Endometrial microvascular endothelial cells (primary cell): ENCODE measurements around the gene FAM53A. TPM values are rescaled to one million over a fixed set of nuclear protein-coding genes. Genes with fewer than 3 reads are reported as not detected.

Experiments used
- in situ Hi-C: cut with HindIII; loops from 2 replicates; pipeline ENCODE4 v1.10.0; 2017; ENCODE audit warnings: low sequenced_read_pairs, low pct_unique_long_range_greater_than_20kb; ENCODE audit errors: inconsistent ontology term
- total RNA-seq: library from RNA; depleted of rRNA; stranded (reverse); fragments of >200 nt; gene quantifications from one replicate; pipeline ENCODE4 v1.2.3, GENCODE V29; 2015; ENCODE audit errors: inconsistent ontology term

The FAM53A gene
- total RNA-seq, 1 donor from 2014 or later = 1.6 TPM

DNA sequence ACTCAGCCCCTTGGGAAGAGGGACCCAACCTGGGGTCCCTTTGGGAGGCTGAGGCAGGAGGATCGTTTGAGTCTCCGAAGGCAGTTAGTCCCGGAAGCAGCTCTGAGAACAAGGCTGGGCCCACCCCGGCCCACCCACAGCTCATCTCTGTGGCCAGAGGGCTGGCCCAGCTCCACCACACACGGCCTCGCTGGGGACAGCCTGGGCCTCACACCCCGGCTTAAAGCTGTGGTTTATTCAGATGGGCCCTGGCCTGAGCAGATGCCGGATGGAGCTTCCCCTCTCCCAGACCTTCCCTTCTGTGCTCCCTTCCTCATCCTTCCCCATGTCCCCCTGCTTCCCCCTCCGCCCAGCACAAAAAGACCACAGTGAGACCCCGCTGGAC lies 54.4 kb downstream of the FAM53A start:
- in situ Hi-C loops = no loop called here

DNA sequence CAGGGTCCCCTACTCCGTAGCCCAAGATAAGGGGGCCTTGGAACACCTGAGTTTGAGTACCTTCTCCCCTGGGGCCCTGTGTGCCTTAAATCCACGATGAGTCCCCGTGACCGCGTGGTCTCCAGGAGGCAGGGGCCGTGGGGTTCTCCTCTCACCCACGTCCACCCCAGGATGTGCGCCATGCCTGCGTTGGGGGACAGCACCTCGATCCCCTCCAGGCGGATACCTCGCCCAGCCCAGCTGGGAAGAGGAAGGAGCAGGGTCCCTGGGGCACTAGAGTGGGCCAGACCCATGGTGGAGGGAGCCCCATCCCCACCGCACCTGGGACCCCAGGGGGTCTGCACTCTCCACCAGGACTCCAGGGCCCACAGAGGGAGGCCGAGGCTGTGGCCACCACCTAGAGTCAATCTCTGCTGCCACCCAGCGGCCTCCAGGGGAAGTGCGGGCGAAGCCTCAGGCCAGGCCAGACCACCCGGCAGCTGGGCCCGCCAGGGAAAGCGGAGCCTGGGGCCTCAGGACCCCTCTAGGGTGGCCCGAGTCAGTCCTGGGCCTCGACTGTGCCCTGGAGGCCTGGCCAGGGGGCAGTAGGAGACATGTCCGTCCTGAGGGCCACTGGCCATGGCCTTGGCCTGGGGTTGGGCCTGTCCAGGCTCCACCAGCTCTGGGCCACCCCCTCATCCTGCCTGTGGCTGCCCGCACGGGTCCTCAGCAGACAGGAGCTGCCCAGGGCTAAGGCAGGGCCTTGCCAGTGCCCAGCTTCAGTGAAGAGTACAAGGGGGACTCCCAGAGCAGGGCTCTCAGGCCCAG lies 55.0 kb downstream of the FAM53A start:
- in situ Hi-C loops = no loop called here

DNA sequence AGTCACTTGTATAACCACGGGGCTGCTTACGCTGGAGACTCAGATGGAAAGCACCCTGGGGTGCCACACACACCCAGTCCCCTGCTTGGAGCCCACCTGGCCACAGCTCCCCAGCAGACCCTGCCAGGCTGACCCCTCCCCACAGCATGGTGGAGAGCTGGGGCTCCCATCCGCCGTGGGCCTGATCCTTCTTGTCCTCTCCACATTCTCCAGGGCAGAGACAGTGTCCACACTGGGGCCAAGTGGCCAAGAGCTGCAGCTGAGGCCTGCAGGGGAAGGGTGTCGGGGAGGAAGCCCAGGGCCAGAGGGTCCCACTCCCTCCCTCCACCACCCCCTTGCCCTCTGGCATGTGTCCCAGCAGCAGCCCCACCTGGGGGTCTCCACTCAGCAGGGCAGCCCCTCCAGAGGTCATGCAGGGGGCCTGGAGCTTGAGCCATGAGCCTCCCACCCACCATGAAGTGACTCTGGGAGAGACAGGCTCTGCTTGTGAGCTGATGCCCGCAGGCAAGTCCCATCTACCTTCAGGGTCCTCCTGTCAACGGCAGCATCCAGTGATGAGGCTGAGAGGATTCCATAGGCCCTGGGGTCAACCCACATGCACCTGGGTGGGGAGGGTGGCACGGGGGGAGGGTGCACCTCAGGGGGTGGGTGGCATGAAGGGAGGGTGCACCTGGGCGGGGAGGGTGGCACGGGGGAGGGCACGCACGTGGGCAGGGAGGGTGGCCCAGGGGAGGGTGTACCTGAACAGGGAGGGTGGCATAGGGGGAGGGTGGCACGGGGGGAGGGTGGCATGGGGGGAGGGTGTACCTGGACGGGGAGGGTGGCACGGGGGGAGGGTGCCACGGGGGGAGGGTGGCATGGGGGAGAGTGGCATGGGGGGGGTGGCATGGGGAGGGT lies 56.4 kb downstream of the FAM53A start:
- in situ Hi-C loops = no loop called here

DNA sequence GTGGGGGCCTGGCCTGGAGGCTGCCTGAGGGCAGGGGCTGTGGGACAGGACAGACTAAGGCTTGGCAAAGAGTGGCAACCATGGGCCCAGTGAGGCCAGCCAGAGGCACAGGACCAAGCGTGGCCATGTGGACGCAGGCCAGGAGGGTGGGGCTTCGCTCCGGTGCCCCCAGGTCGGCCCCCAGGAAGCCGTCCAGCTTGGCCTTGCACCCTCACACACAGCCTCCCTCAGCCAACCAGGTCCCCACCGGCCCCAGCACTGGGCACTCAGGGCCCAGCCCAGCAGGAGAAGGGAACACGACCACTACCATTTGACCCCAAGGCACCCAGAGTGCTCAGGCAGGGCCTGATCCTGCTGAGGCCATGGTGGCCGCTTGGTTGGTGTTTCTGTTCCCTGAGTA lies 57.2 kb downstream of the FAM53A start:
- in situ Hi-C loops = no loop called here

DNA sequence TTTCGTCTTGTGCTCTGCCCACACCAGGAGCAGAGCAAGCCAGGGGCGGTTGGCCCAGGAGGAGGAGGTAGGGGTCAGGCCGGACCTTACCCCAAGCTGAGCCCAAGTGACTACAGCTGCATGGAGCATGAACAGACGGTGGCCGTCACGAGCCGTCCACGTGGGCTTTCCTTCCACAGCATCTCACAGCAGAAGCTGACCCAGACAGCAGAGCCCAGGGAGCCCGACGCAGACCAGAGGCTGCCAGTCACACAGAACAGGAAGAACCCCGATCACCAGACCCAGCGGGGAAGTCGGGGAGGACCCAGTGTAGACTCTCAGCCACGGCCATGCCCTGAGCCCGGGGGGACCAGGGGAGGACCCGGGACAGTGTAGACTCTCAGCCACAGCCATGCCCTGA lies 58.0 kb downstream of the FAM53A start:
- in situ Hi-C loops = no loop called here

DNA sequence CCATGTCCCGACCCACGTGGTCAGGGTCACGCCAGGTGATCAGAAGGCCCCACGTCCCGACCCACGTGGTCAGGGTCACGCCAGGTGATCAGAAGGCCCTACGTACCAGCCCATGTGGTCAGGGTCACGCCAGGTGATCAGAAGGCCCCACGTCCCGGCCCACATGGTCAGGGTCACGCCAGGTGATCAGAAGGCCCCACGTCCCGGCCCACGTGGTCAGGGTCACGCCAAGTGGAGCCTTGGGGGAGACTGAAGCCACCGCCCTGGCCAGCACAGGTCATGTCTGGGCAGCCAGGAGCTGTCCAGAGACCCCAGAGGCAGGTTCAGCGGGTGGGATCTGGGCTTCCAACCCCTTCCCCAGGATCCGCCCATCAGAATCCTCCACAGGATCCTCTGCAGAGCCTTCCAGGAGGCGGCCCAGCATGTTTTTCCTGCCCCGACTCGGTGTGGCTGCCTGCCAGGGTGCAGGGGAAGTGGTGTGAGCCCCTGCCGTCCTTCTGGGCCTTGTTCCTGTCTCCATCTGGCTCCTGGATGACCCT lies 58.4 kb downstream of the FAM53A start:
- in situ Hi-C loops = no loop called here

DNA sequence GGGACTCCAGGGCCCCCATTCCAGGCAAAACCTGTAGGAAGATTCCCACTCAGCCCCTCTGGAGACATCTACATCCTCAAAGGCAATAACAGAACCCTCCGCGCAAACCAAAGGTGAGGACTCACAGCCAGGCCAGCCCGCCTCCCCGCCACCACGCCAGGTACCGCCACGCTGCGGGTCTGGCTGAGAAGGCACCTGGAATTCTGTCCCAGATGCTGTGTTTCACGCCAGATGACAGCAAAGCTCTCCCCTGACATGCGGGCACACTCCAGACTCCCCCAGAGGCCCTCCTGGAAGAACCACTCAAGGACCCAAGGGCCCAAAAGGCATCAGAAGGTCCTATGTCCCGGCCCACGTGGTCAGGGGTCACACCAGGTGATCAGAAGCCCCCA lies 59.6 kb downstream of the FAM53A start:
- in situ Hi-C loops = no loop called here

DNA sequence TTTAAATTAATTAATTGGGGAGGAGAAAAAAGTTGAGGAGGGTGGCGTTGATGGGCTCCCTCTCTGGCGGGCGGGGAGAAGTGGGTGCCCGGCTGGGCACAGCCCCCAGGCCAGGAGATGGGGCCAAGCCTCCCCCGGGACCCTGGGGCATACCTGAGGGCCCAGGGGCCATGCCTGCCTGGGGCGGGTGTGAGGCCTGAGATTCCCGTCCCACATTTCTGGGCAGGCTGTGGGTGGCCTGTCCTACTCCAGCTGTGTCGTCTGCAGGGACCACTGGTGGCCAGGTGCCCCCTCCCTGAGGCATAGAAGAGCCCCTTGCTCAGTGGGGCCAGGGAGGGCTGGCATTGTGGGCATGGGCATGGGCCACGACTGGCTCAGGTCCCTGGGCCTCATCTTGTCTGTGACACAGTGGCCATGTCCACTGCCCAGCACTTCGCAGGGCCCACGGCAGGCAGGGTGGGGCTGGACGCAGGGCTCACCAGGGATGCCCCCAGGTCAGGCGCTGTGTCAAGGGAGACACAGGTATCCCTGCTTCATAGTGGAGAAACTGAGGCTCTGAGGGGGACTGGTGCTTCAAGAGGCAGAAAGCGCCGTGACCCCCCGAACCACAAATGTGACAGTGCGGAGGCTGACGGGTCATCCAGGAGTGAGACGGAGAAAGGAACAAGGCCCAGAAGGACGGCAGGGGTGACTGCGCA lies 60.1 kb downstream of the FAM53A start:
- in situ Hi-C loops = no loop called here

DNA sequence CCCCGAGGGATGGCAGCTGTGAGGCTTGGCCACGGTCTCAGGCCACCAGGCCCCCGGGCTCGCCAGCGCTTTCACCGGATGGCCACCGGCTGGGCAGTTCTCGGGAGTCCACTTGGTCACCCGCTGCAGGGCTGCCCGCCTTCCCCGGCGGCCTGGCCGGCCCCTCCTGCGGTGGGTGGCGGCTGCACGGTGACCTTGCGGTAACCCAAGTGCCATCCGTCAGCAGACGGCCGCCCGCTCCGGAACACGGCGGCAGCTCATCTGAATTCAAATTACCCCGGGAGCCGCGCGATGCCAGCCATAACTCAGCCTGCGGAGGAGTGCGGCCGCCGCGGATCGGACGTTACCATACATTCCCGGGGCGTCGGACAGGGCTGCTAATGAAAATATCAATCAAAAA lies 60.7 kb downstream of the FAM53A start:
- in situ Hi-C loops = no loop called here

DNA sequence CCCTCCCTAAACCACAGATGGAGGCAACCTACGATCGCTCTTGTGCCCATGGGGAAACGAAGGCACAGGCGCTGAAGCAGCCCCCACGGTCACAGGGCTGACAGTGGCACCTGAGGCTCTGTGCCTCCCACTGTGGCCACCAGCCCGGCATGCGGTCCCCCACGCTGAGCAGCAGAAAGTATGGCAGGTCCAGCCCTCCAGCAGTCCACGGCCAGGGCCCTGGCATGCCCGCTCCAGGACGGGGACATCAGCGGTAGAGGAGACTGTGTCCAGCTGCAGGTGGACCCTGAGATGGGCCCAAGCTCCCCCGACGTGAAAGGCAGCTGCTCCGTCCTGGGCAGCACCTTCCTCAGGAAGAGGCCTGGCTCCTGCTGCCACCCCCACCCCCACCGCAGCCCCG lies 61.2 kb downstream of the FAM53A start:
- in situ Hi-C loops = no loop called here

DNA sequence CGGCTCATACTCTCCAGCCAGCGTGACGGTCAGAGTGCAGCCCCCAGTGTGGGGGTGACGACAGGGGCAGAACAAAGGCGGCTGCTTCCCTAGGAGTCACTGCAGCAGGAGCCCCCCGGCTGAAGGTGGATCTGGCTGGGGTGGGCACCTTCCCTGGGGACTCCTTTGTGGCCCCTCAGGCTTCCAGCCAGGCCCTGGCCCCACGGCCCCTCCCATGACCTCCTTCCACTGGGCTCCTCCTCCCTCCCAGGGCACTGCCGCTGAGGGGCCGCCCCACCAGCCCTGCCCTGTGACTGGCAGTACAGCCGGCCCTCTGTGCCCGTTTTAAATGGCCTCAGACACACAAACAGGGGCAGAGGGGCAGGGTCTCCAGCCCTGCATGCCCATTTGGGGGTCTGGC lies 61.9 kb downstream of the FAM53A start:
- in situ Hi-C loops = no loop called here

DNA sequence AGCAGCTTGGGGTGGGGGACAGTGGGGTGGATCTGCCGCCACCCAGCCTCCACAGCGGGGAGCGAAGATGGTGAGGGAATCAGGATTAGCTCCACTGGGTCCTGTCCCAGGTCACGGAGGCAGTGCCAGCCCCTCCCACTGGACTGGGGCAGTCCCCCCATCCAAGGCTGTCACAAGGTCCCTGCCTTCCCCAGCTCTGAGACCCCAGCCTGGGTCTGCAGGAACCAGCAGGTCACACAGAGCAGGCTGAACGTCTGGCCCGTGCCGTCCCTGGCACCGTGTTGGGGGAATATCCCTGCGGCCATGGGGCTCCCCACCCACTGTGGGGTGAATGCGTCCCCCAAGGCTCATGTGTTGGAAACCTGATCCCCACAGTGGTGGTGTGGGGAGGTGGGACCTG lies 62.6 kb downstream of the FAM53A start:
- in situ Hi-C loops = no loop called here

DNA sequence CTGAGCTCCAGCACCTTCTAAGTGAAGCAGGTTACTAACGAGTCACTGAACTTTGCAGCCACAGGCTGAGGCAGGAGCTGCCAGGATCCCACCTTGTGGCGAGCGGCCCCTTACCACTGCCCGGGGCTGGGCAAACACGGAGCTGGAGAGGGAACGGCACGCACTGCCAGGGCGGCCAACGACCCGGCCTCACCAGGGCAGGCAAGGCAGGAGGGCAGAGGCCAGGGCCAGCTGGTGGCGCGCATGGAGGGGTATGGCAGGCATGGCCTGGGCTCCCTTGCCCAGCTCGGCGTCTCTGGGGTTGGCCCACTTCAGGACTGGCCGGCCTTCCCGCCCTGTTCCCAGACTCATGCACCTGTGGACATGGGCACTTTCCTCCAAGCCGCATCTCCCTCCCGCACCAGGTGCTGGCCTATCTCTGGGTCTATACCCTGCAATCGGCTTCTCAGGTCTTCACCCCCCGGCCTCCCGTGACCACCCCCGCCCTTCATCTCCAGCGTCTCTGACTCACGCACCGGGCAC lies 64.9 kb downstream of the FAM53A start:
- in situ Hi-C loops = no loop called here

DNA sequence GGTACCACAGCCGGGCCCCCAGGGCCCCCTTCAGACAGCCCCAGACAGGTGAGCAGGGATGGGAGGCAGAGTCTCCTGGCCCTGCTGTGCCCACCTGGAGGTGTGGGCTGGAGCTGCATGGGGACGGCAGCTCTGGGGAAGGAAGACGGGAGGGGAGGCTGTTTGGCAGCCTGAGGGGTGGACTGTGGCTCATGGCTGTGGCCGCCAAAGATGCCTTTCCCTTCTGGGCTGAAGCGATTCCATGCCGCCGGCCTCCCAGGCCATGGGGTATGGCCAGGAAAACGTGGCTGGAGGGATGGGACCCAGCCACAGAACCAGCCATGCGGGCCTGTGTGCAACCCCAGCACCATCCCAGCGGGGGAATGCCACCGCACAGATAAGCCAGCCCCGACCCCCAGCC lies 65.7 kb downstream of the FAM53A start:
- in situ Hi-C loops = no loop called here

DNA sequence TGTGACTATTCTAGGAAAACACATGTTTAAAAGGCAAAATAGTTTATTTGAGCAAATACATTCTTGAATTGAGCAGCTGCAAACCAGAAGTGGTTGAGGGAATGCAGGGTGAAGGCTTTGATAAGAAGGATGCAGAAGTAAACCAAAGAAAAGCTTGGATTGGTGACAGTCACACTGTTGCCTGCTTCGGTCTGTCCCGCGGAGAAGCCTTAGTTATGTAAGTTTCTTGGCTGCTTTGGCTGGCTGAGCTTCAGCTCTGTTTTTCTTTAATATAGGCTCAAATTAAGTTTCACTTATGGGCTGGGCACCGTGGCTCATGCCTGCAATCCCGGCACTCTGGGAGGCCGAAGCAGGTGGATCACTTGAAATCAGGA lies 67.6 kb downstream of the FAM53A start:
- in situ Hi-C loops = no loop called here

DNA sequence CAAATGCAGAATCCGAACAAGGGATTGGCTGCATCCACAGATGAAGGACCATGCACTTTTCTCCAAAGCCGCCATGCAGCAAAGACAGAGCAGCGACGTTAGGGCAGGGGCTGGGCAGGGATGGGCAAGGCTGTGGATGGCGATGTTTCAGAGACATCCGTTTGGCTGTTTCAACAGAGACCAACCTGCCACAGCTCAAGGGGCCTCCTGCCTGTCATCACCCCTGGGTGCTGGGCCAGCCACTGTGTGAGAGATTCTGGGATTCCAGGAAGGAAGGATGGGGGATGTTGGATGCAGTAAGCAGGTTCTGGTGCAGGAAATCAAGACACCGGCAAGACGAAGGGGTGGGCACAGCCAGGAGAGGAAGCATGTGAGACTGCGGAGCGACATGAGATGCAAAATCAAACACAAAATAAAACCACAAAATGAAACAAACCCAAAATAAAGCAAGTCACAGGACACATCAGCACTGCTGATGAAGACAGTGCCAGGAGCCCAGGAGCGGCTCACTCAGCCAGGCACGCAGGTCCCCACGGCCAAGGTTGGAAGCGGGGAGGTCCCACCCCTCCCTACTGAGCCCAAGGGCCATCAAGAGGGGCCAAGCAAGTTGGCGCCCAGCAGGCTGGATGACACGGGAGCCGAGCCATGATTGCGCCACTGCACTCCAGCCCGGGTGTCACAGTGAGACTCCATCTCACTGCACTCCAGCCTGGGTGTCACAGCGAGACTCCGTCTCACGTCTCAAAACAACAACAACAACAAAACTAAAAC lies 68.1 kb downstream of the FAM53A start:
- in situ Hi-C loops = no loop called here

DNA sequence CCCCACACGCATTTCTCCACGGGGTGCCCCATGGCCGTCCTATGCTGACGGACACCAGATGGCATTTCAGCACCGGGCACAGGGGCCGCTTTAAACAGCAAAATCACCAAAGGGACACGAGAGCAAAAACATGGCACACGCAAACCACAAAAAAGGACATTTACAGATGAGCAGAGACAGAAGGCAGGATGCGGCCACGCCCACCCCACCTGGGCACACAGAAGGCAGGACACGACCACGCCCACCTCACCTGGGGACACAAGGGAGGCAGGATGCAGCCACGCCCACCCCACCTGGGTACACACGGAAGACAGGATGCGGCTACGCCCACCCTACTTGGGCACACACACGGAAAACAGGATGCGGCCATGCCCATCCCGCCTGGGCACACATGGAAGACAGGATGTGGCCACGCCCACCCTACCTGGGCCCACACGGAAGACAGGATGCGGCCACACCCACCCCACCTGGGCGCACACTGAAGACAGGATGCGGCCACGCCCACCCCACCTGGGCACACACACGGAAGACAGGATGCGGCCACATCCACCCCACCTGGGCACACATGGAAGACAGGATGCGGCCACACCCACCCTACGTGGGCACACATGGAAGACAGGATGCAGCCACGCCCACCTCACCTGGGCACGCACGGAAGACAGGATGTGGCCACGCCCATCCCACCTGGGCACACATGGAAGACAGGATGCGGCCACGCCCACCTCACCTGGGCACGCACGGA lies 69.1 kb downstream of the FAM53A start:
- in situ Hi-C loops = no loop called here

DNA sequence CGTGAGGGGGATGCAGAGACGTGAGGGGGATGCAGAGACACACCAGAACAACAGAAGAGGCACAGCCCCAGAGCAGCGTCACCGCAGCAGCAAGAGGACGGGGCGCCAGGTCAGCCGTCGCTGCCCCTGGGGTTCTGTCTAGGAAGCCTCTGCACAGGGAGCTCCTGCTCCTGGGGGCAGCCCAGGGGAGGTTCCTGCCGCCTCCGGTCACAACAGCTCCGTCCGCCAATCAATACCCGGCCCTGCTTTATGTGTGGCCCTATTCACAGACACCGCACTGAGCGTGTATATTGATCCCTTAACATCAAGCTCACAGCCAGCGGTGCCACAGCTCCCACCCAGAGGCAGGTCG lies 69.6 kb downstream of the FAM53A start:
- in situ Hi-C loops = no loop called here
